HG02852 (cell line): ENCODE data around the gene THOP1.
"Not testable (repeated sequence)": the region's sequence is repeated elsewhere in the genome, so short reads cannot be mapped to it uniquely, and the experiment has no call there.

Source experiments
- ATAC-seq: cut with Tn5 transposase; IDR thresholded peaks from one replicate; pipeline ENCODE4 v1.9.1; 2021; ENCODE audit warnings: mild to moderate bottlenecking, moderate library complexity; ENCODE audit not compliant: unreplicated experiment

Gene THOP1

DNA sequence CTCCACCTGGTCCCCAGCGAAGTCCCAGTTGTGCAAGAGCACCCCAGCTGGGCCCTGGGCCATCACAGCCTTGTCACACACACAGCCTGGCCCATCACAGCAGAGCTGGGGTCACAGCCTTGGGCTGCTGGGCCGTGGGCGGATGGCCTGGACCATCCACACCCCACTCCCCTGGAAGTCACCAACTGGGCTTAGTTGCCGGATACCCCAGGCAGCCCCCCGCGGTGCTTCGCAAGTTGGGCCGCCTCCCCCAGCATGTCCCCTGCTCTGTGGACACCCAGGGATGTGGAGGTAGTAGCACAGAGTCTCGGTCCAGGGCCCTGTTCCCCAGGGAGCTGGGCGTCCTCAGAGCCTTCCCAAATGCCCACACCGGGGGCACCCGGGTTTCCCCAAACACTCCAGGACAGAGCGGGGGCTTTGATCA is 29.9 kb downstream of the THOP1 start:
- no peak for ATAC-seq

GRCh38 chr19:2815923-2816322 is 30.6 kb downstream of the THOP1 start:
- ATAC-seq: no peak

- no peak for ATAC-seq
These were observed 31.3 kb downstream of the THOP1 start for GRCh38 chr19:2816641-2817040.

DNA sequence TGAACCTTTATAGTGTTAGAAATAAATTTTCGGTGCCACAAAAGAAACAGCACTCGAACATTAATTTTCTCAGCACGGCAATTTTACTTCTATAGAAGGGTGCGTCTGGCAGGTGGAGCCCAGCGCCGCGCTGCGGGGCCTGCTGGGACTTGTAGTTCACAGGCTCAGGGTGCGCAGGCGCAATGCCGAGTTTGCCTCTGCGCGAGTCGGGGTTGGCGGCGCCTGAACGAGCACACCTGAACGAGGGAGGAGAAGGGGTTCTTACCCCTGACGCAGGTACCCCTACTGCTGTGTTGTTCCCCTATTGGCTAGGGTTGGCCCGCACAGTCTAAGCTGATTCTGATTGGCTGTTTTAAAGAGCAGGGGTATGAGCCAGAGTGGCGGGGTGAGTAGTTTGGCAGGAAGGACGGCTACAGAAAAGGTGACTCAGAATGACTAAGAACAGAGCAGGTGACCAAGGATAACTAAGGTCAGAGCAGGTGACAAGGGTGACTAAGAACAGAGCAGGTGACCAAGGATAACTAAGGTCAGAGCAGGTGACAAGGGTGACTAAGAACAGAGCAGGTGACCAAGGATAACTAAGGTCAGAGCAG is 32.0 kb downstream of the THOP1 start:
- ATAC-seq: not testable (repeated sequence)

DNA sequence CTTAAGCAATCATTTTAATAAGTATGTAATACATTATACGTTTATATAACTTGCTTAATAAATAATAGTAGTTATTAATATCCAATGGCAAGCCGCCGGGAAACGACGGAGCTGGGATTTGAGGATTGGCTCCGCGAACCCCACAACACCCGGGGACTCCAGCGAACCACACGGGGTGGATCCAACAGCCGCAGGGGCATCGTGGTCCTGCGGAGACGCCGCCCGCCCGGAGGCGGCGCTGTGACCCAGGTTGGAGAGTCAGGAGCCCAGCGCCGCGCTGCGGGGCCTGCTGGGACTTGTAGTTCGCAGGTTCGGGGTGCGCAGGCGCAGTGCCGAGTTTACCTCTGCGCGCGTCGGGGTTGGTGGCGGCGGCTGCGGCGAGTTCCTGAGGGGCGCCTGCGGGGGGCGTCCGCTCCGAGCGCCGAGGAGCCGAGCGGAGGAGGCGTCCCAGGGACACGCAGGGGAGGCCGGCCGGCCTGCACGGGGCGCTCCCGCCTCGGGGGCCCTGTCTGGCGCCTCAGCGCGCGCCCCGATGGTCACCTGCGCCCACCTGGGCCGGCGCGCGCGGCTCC is 34.3 kb downstream of the THOP1 start, which contains the start of gene ZNF554:
TSS of gene ZNF554 (plus strand) at position 329 of the 572 bp plus-strand sequence. CDS start at position 533, 204 bp downstream.
- peak; percentile 86 for ATAC-seq

DNA sequence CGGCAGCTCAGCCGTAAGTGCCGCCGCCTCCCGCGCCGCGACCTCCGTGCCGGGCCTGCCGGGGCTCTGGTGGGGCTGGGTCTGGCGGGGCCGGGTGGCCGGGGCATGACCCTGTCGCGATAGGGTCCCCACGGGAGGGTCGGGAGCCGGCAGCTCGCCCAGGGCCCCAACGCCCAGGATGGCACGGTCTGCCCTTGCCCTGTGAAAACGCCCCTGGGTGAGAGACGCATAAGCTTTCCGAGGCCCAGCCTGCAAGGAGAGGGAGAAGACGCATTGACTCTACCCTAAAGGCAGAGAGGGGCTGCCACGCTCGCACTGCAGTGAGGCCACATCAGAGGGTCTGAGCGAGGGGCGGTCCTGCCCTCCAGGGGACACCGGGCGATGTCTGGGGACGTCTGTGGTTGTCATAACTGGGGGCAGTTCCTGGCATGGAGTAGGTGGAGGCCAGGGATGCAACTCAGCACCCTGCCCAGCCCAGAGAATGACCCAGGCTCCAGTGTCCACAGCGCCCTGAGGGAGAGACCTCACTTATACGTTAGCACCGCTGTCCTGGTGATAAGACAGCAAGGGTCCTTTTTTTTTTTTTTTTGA is 34.9 kb downstream of the THOP1 start:
- peak; percentile 30 for ATAC-seq

- no peak for ATAC-seq
These were observed 37.5 kb downstream of the THOP1 start for GRCh38 chr19:2822846-2823245.

DNA sequence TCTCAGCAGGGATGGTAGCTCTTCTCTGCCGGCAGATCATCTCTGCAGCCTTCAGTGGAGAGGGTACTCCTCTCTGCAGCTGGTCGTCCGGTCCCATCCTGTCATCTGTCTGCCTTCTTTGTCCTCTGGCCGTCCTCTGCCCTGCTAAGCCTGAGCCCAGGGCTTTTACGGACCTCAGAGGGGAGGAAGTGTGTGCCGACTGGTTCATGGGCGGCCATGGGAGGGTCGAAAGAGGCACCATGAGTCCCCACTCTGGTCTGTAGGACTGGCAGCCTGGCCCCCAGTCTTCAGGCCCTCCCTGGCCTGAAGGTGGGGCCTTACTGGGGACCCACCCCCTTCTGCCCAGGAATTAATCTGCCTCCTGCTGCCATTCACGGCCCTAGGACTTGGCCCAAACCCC is 38.3 kb downstream of the THOP1 start:
- ATAC-seq: no peak

DNA sequence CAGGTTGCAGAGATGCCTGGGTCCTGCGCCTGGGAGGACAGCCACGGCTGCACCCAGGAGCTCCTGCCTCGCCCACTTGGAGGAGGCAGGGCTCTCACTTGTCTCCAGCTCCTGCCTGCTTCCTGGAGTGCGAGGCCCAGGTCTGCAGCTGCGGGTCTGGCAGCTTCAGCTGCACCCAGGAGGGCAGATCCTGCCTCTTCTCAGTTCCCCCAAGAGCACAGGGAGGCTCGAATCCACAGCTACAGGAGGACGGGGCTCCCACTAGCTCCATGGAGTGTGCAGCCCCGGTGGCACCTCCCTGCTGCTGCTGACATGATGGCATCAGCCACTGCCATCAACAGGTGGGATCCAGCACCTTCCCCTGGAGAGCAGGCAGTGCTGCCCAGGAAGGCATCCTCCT is 38.8 kb downstream of the THOP1 start:
- ATAC-seq: no peak

- ATAC-seq: no peak
These were observed 41.7 kb downstream of the THOP1 start for GRCh38 chr19:2827022-2827421.

DNA sequence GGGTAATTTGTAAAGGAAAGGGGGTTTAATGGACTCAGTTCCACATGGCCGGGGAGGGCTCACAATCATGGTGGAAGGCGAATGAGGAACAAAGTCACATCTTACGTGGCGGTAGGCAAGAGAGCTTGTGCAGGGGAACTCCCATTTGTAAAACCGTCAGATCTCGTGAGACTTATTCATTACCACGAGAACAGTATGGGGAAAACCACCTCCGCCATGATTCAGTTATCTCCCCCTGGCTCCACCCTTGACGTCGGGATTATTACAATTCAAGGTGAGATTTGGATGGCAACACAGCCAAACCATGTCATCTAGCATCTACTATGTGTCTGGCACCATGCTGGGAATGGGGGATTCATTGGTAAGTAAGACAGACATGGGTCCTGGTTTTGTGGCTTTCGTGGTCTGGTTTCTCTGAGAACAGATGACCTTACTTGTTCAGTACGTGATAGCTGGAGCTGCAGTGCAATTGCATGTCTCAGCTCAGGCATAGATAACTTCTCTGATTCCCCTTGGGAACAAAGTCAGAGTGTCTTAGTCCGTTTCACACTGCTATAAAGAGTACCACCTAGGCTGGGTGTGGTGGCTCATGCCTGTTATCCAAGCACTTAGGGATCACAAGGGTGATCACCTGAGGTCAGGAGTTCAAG is 42.7 kb downstream of the THOP1 start:
- ATAC-seq: no peak

- no peak for ATAC-seq
These were observed 49.1 kb downstream of the THOP1 start for GRCh38 chr19:2834294-2834871.

DNA sequence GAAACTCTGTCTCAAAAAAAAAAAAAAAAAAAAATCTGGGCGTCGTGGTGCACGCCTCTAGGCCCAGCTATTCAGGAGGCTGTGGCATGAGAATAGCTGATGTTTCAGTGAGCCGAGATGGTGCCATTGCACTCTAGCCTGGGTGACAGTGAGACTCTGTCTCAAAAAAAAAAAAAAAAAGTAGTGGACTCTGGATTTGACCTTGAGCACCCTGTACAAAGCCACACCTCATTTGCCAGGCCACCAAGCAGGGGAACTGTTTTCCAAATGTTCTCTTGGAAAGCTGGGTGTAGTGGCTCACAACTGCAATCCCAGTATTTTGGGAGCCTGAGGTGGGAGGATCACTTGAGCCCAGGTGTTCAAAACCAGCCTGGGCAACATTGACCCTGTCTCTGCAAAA is 52.1 kb downstream of the THOP1 start:
- ATAC-seq: no peak

- ATAC-seq: peak; percentile 95
These were observed 55.8 kb downstream of the THOP1 start, which contains the start of gene ZNF555 for GRCh38 chr19:2840794-2841791. ZNF555 (plus strand) TSS chr19:2841475; CDS start chr19:2841573, 98 bp downstream.

- ATAC-seq: peak; percentile 6
These were observed 56.7 kb downstream of the THOP1 start for GRCh38 chr19:2841855-2842574.

GRCh38 chr19:2845107-2845506 is 59.8 kb downstream of the THOP1 start:
- ATAC-seq: no peak

DNA sequence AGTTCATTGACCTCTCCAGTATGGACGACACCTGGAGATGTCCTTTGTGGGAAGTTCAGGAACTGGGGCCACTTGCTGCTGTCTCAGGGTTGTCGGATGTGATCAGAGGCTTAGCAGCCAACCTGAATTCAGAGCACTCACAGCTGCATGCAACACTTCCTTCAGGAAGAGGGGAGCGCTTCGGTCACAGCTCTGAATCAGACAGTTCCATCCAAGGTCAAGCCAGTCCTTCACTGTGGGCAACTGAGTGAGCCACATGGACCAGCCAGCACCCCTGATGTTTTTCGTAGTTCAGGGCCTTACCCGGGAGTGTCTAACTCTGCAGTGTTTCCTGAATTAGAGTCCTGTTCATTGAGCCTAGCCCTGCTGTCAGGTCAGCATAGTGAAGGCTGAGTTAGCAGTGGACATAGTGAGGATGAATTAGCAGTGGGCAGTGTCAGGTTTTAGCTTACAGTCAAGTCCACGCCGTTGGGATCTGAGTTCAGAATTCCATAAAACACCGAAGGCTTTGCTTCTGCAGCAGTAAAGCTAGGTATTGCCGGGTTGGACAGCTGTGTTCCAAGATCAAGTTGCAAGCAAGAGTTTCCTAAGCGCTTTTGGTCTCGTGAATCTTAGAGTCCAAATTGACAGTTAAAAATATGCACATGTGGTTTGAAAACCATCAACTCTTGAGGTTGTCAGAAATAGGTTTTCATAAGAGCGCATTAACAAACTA is 61.0 kb downstream of the THOP1 start:
- no peak for ATAC-seq

DNA sequence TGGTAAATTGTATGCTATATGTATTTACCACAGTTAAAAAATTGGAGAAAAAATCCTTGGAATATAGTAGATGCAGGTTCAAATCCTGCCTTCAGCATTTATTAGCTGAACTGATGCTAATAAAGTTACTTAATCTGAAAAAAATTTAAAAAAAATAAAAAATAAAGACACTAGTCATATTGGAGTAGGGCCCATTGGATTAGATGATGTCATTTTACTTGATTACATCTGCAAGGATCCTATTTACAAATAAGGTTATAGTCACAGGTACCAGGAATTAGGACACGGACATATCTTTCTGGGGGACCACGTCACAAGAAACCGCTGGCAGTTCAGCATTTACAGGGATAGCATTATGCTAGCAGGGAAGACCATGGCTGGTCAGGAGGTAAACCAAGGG is 62.2 kb downstream of the THOP1 start:
- ATAC-seq: no peak

DNA sequence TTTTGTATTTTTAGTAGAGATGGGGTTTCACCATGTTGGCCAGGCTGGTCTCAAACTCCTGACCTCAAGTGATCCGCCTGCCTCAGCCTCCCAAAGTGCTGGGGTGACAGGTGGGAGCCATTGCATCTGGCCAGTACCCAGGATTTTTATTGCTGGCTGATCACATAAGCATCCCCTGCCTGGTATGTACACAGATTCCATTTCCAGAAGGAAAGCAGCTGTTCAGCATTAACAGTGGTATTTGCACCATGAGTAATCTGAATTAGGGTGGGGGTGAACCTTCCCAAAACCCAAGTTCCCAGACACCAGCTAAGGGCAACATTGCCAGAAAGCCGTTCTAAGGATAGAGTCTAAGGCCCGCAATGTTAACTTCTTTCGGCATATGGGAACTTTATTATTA is 63.3 kb downstream of the THOP1 start:
- ATAC-seq: no peak
